Panc1 (cell line): Measurements from ENCODE around the gene TBX19. TPM values are rescaled to one million over a fixed set of nuclear protein-coding genes. Genes with fewer than 3 reads are reported as not detected.

Source experiments
- ATAC-seq: fragments of 200-7000 bp; cut with Tn5 transposase; 2 replicates; pipeline ENCODE4 v1.9.1; 2020; ENCODE audit warnings: mild to moderate bottlenecking, moderate library complexity
- BruUV-seq: library from RNA; stranded (reverse); fragments of 400-500 nt; replicated peaks from 2 replicates; lab custom pipeline; 2021; lab: Mats Ljungman, UMichigan
- CTCF ChIA-PET: fragments of 300-600 bp; sonication (Branson Sonifier 250); formaldehyde crosslinking; loops from one replicate; lab custom pipeline; 2022; ENCODE audit warnings: antibody characterized with exemption; lab: Charles Lee
- POLR2A ChIA-PET: fragments of 300-600 bp; sonication (Branson Sonifier 250); formaldehyde crosslinking; loops from one replicate; lab custom pipeline; 2022; ENCODE audit warnings: antibody characterized with exemption; lab: Charles Lee
- DNase-seq: peaks from one replicate; pipeline ENCODE4 v3.0.0-alpha.2; 2010; ENCODE audit warnings: low read depth, low spot score
- H3K27ac ChIP-seq: 2 replicates; pipeline ENCODE4 v1.5.1; 2011; ENCODE audit warnings: mild to moderate bottlenecking, low read length, inconsistent platforms
- H3K27me3 ChIP-seq: fragments of 200-500 bp; sonication (Bioruptor generic); 2 replicates; pipeline ENCODE4 v1.6.0; 2014; ENCODE audit warnings: low read length, inconsistent platforms; ENCODE audit not compliant: control insufficient read depth, insufficient read depth
- H3K36me3 ChIP-seq: fragments of 200-500 bp; sonication (Bioruptor generic); 2 replicates; pipeline ENCODE4 v1.5.1; 2014; ENCODE audit warnings: inconsistent platforms, mild to moderate bottlenecking, low read length, moderate library complexity; ENCODE audit not compliant: control insufficient read depth, insufficient read depth
- H3K4me1 ChIP-seq: 2 replicates; pipeline ENCODE4 v1.5.1; 2011; ENCODE audit warnings: inconsistent platforms, mild to moderate bottlenecking, low read length, moderate library complexity; ENCODE audit not compliant: control insufficient read depth, insufficient read depth
- H3K4me3 ChIP-seq, 2 experiments: 2 replicates each; pipeline ENCODE4 v1.5.1; 2011 to 2012; ENCODE audit warnings: low read depth in 2 of 2, low read length in 2 of 2, mild to moderate bottlenecking in 2 of 2, inconsistent platforms in 1 of 2, moderate library complexity in 1 of 2
- H3K9me3 ChIP-seq: fragments of 200-500 bp; sonication (Bioruptor generic); 2 replicates; pipeline ENCODE4 v1.5.1; 2014; ENCODE audit warnings: low read depth, mild to moderate bottlenecking, inconsistent platforms, low read length, moderate library complexity; ENCODE audit not compliant: control insufficient read depth, insufficient read depth
- POLR2AphosphoS5 ChIP-seq: IDR thresholded peaks from 2 replicates; pipeline ENCODE4 v1.6.1; 2012; ENCODE audit warnings: mild to moderate bottlenecking, low read depth, low read length, moderate library complexity
- SIN3A ChIP-seq: IDR thresholded peaks from 2 replicates; pipeline ENCODE4 v1.6.1; 2012; ENCODE audit warnings: low read depth, mild to moderate bottlenecking, low read length, moderate library complexity, borderline replicate concordance; ENCODE audit not compliant: insufficient read depth
- TCF7L2 ChIP-seq: IDR thresholded peaks from 2 replicates; pipeline ENCODE4 v1.6.1; 2011; ENCODE audit warnings: mild to moderate bottlenecking, low read depth, low read length, inconsistent platforms
- in situ Hi-C: cut with HindIII; loops from 2 replicates; pipeline ENCODE4 v1.10.0; 2016; ENCODE audit warnings: low sequenced_read_pairs, low pct_unique_long_range_greater_than_20kb
- intact Hi-C: fragments of 100-400 bp; cut with micrococcal nuclease; formaldehyde crosslinking; loops from one replicate; pipeline ENCODE4 v1.10.0; 2022; ENCODE audit not compliant: unreplicated experiment
- total RNA-seq: library from RNA; stranded (reverse); gene quantifications from one replicate; pipeline ENCODE4 v1.2.1, GENCODE V29; 2021; ENCODE audit not compliant: unreplicated experiment
- TF ChIP-seq, protein P1 (sequence below), 2 experiments: IDR thresholded peaks; 2 replicates each; pipeline ENCODE4 v1.6.1; 2011 to 2012; ENCODE audit warnings: low read depth in 2 of 2, control low read depth in 1 of 2, low read length in 1 of 2, mild to moderate bottlenecking in 1 of 2, moderate library complexity in 1 of 2; ENCODE audit not compliant: insufficient read depth in 1 of 2
- TF ChIP-seq, protein P2 (sequence below): fragments of 450-650 bp; IDR thresholded peaks from 2 replicates; pipeline ENCODE4 v1.5.1; 2017; ENCODE audit warnings: mild to moderate bottlenecking

TBX19 gene
- total RNA-seq, 1 experiment from 2014 or later: 2.2 TPM

DNA sequence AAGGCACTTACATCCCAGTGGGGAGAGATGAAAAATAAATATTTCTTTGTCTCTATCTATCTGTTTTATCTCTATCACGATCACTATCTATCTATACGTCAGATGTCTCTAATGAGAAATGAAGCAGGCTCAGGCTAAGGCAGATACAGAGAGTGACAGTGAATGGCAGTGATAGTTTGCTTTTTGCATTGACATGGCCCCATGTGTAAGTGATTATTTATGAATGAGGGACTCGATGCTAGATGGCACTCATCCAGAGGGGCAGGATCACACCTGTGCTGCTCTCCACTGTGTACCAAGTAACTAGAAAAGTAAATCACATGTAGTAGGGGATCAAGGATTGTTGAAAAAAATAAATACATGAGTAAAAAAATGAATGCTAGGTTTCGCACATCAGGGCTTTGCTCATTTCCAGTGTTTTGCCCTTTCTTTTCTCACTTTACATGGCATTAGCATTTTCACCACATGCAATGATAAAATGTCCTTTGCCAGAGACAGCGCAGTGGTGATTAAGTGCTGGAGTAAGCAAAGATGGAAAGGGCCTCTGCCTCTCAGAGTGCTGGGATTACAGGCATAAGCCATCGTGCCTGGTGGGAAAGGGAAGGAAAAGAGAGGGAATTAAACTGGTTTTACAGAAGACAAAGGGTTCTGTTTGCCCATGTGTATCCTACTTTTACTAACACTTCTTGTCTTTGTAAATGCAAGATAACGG, 16.5 kb downstream of the TBX19 start:
- Histone ChIP-seq H3K9me3 (no peaks in the 10 kb centered on the region), H3K27ac (no peak overlapping the region), H3K27me3 (no peaks in the 10 kb centered on the region), H3K4me1 (no peaks in the 10 kb centered on the region), H3K4me3 (no peak overlapping the region), H3K36me3 (no peaks in the 10 kb centered on the region)
- in situ Hi-C loops: no loop called here
- BruUV-seq: no TSS peak
- no peak for ATAC-seq
- ChIA-PET CTCF (no interaction called here), POLR2A (no interaction called here)
- TF ChIP-seq, protein P1, sequence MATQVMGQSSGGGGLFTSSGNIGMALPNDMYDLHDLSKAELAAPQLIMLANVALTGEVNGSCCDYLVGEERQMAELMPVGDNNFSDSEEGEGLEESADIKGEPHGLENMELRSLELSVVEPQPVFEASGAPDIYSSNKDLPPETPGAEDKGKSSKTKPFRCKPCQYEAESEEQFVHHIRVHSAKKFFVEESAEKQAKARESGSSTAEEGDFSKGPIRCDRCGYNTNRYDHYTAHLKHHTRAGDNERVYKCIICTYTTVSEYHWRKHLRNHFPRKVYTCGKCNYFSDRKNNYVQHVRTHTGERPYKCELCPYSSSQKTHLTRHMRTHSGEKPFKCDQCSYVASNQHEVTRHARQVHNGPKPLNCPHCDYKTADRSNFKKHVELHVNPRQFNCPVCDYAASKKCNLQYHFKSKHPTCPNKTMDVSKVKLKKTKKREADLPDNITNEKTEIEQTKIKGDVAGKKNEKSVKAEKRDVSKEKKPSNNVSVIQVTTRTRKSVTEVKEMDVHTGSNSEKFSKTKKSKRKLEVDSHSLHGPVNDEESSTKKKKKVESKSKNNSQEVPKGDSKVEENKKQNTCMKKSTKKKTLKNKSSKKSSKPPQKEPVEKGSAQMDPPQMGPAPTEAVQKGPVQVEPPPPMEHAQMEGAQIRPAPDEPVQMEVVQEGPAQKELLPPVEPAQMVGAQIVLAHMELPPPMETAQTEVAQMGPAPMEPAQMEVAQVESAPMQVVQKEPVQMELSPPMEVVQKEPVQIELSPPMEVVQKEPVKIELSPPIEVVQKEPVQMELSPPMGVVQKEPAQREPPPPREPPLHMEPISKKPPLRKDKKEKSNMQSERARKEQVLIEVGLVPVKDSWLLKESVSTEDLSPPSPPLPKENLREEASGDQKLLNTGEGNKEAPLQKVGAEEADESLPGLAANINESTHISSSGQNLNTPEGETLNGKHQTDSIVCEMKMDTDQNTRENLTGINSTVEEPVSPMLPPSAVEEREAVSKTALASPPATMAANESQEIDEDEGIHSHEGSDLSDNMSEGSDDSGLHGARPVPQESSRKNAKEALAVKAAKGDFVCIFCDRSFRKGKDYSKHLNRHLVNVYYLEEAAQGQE (IDR thresholded peaks at IDR 0.05; ENCODE audit: insufficient read depth in 1 of 2, low read depth in 2 of 2, low read length in 1 of 2): no peak
- TF ChIP-seq TCF7L2 (no peak), POLR2AphosphoS5 (no peak)
- TF ChIP-seq, protein P2, sequence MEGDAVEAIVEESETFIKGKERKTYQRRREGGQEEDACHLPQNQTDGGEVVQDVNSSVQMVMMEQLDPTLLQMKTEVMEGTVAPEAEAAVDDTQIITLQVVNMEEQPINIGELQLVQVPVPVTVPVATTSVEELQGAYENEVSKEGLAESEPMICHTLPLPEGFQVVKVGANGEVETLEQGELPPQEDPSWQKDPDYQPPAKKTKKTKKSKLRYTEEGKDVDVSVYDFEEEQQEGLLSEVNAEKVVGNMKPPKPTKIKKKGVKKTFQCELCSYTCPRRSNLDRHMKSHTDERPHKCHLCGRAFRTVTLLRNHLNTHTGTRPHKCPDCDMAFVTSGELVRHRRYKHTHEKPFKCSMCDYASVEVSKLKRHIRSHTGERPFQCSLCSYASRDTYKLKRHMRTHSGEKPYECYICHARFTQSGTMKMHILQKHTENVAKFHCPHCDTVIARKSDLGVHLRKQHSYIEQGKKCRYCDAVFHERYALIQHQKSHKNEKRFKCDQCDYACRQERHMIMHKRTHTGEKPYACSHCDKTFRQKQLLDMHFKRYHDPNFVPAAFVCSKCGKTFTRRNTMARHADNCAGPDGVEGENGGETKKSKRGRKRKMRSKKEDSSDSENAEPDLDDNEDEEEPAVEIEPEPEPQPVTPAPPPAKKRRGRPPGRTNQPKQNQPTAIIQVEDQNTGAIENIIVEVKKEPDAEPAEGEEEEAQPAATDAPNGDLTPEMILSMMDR: no peak
- intact Hi-C loops: no loop called here
- DNase-seq: no peak

DNA sequence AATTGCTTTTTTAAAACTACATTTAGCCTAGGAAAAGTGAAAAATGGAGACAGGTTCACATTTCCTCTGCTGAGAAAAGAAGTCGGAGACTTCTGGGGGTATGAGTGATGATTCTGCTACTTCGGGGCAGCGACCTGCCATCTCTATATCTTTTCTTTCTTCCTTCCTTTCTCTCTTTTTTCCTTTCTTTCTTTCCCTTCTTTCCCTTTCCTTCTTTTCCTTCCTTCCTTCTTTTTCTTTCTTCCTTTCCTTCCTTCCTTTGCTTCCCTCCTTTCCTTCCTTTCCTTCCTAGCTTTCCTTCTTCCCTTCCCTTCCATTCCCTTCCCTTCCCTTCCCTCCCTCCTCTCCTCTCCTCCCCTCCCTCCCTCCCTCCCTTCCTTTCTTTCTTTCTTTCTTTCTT, 17.8 kb downstream of the TBX19 start:
- H3K4me1 ChIP-seq: no peaks in the 10 kb centered on the region
- DNase-seq (no peak), ATAC-seq (no peak)
- no peak overlapping the region for H3K4me3 ChIP-seq
- no peaks in the 10 kb centered on the region for H3K9me3 ChIP-seq
- in situ Hi-C loops (no loop called here), intact Hi-C loops (no loop called here)
- TF ChIP-seq TCF7L2: no peak
- TF ChIP-seq, protein P1 (IDR thresholded peaks at IDR 0.05; ENCODE audit: insufficient read depth in 1 of 2, low read depth in 2 of 2, low read length in 1 of 2): no peak
- TF ChIP-seq SIN3A: no peak
- TF ChIP-seq, protein P2: no peak
- no peak for TF ChIP-seq POLR2AphosphoS5
- no TSS peak for BruUV-seq
- H3K27me3 ChIP-seq: no peaks in the 10 kb centered on the region
- CTCF ChIA-PET: no interaction called here
- POLR2A ChIA-PET: no interaction called here
- H3K27ac ChIP-seq: no peak overlapping the region
- no peaks in the 10 kb centered on the region for H3K36me3 ChIP-seq
